Inferior parietal cortex (tissue), 1 donor: ENCODE data around the gene P4HA3.

Source experiments
- DNase-seq: peaks from one replicate; pipeline ENCODE4 v3.0.0-alpha.2; 2016; ENCODE audit errors: extremely low spot score

P4HA3 gene

GRCh38 chr11:74316772-74317505 is 5.5 kb upstream of the P4HA3 start:
- DNase-seq = no peak

- no peak for DNase-seq
Observed at GRCh38 chr11:74312326-74312725, 886 bp upstream of the P4HA3 start.

GRCh38 chr11:74310857-74311256 is 583 bp downstream of the P4HA3 start:
- DNase-seq = no peak

- no peak for DNase-seq
Observed at GRCh38 chr11:74307434-74307833, 4.0 kb downstream of the P4HA3 start.

- no peak for DNase-seq
Observed at GRCh38 chr11:74306435-74307175, 4.8 kb downstream of the P4HA3 start.

GRCh38 chr11:74299015-74299414 is 12.4 kb downstream of the P4HA3 start:
- no peak for DNase-seq

- no peak for DNase-seq
Observed at GRCh38 chr11:74297484-74297883, 14.0 kb downstream of the P4HA3 start.

- no peak for DNase-seq
Observed at GRCh38 chr11:74288911-74289310, 22.5 kb downstream of the P4HA3 start.

- no peak for DNase-seq
Observed at GRCh38 chr11:74288161-74288560, 23.3 kb downstream of the P4HA3 start.

- no peak for DNase-seq
Observed at GRCh38 chr11:74284466-74284865, 27.0 kb downstream of the P4HA3 start.

- no peak for DNase-seq
Observed at GRCh38 chr11:74283580-74284180, 27.8 kb downstream of the P4HA3 start.

GRCh38 chr11:74282914-74283371 is 28.5 kb downstream of the P4HA3 start:
- DNase-seq = no peak

- DNase-seq = no peak
Observed at GRCh38 chr11:74282421-74282820, 29.0 kb downstream of the P4HA3 start.

GRCh38 chr11:74280494-74280893 is 30.9 kb downstream of the P4HA3 start:
- no peak for DNase-seq

GRCh38 chr11:74279256-74279655 is 32.2 kb downstream of the P4HA3 start:
- no peak for DNase-seq

- DNase-seq = no peak
Observed at GRCh38 chr11:74278721-74279161, 32.7 kb downstream of the P4HA3 start.

- DNase-seq = no peak
Observed at GRCh38 chr11:74278103-74278502, 33.3 kb downstream of the P4HA3 start.

- no peak for DNase-seq
Observed at GRCh38 chr11:74276581-74276980, 34.9 kb downstream of the P4HA3 start.

GRCh38 chr11:74272276-74272675 is 39.2 kb downstream of the P4HA3 start:
- DNase-seq = no peak

GRCh38 chr11:74269161-74269811 is 42.2 kb downstream of the P4HA3 start:
- no peak for DNase-seq

GRCh38 chr11:74268456-74268855 is 43.0 kb downstream of the P4HA3 start:
- no peak for DNase-seq

GRCh38 chr11:74267014-74267413 is 44.4 kb downstream of the P4HA3 start:
- no peak for DNase-seq
